Measurements from ENCODE around the gene THAP3.
"Not testable (repeated sequence)": the region's sequence is repeated elsewhere in the genome, so short reads cannot be mapped to it uniquely, and the experiment has no call there.

The THAP3 gene

DNA sequence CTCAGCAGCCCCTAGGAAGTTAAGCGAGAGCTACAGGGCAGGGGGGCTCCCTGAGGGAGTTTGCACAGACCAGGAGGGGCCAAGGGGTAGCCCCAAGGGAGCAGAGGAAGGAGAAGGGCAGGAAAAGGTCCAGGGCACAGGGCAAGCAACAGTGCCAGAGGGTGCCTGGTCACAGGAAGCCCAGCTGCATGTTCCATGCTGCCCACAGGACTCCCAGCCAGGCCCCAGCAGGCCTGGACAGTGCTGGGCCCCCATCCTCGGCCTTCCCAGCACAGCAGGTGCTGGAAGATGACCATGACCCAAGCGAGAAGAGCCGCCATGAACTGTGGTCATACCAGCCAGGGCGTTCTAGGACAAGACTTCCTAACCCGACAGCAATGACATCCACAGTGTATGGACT lies 33.0 kb upstream of the THAP3 start:
- no peak for DNase-seq

DNA sequence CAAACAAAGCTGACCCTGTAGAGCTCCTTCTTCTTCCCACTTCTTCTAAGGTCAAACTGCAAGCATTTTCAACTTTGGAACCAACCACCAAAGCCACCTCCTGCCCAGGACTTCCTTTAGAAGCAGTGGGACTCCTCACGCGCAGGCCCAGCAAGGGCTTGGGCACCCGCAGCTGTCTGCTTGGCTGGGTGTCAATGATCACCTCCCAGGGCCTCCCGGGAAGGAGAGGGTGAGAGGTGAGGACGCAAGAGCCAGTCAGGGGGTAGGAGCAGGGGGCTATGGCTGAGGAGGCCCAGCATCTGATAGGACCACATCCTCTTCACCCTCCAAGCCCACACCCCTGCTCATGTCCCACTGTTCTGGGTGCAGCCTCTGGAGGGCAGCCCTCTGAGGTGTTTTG lies 32.2 kb upstream of the THAP3 start:
- no peak for DNase-seq

DNA sequence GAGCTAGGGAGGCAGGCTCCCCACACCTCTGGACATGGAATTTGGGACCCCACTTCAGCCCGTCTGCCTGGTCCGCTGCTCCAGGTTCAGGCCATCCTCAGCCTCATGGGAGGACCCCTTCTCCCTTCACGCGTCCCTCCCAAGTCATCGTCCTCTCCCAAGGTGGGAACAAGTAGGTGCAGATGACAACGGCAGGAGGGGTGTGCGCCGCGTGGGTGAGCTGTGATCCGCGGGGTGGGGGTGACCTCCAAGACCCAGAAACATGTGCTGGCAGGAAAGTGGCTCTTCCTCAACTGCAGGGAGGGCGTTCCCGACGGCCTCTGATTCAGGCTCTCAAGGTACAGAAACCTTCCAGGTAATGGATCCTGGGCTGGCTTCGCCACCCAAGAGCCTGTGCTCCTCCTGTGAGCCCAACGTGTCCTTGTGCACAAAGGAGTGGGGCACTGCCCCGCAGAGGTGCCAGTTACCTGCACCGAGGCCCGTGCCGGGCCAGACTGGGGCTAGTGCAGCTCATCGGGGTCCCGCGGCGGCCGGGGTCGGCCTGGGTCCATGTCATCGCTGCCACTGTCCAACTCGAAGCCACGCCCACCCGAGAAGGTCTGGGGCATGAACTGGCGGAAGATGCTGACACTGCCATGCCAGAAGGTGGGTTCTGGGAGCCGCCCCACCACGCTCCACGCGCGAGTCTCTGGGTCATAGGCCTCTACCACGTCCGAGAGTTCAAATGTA lies 31.6 kb upstream of the THAP3 start:
- no peak for DNase-seq

DNA sequence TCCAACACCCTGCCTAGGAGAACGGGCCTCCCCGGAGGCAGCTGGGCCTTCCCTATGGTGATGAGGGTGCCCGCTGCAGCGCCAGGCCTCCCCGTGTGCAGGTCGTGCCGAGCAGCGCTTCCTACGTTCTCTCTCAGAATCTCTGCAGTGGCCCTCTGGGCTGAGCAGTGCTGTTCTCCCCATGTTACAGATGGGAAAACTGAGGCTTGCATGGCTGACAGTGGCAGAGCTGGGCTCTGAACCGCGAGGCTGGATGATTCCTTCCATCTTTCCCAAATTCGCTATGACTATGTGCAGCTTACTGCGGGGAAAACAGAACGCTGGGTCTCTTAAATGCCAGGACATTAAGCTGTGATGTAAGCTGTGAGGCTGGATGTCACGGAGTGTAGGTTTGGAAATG lies 30.9 kb upstream of the THAP3 start:
- no peak for DNase-seq

DNA sequence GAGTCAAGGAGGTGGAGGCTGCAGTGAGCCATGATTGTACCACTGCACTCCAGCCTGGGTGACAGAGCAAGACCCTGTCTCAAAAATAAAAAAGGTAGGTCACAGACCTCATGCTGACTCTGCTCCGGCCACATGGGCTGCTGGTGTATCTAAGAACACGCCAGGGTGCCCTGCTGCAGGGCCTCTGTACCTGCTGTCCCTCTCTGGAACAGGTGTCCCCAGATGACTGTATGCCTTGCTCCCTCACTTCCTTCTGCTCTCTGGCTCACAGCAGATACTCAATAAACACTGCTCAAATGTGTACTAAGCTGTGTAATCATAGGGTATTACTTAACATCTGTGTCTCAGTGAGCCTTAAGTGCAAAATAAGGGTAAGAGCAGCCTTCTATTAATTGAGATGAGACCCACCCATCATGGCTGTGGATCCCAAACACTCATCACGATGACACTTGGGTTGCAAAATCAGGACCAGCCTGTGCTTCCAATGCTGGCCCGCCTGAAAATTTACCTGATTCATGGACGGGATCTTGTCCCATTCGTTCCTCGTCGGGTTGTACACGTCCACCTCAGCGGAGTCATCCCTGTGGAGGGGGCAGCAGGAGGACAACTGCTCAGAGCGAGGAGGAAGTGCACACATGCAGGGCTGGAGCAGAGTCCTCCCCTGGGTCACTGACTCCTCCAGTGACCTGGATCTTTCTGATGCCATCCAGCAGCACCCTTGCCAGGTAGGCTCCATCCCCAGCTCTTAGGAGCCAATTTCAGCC lies 29.5 kb upstream of the THAP3 start:
- DNase-seq = no peak

DNA sequence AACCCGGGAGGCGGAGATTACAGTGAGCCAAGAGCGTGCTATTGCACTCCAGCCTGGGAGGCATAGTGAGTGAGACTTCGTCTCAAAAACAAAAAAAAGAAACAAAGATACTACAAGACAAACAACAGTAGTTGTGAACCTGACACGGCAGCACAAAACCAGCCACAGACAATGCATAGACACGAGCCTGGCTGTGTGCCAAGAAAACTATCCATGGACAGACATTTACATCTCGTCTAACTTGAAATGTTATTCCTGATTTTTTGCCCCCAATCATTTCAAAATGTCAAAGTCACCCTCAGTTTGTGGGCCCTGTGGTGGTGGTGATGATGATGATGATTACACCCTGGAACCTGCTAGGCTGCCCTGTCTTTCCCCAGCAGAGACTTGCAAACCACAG lies 28.3 kb upstream of the THAP3 start:
- DNase-seq = no peak

DNA sequence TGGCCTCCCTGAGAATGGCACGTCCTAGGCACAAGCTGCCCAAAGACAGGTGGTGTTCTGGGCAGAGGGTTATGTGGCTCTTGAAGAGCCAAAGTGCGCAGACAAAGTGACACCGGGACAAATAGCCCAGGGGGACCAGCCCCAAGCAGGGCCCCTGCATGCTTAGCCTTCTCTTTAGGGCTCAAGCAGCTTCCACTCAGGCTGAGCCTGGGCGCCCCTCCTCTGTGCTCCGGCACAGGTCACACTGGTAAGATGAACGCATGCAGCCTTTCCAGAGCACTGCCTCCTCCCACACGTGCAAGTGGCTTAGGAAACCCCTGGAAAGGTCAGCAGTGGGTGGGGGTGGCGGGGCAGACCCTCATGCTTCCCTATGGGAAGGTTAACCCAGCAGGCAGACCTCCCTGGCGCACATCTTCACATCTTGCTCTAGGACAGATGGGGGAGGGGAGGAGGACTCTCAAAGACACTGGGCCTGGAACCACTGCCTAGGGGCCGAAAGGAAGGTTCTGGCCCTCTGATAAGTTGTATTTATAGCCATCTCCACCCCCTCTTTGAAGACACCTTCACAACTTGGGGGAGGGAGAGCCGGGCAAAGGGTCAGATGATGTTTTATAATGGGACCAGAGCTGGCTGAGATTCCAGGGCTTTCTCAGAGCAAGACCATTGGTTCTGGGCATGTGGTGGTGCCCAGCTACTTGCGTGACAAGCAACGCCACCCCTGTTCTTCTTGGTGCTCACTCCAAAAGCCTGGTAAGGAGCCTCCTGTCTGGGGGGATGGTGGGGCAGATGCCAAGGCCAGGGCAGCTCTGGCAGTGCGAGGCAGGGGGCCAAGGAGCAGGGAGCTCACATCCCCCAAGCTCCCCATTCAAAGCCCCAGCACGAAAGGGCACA lies 27.5 kb upstream of the THAP3 start:
- no peak for DNase-seq

DNA sequence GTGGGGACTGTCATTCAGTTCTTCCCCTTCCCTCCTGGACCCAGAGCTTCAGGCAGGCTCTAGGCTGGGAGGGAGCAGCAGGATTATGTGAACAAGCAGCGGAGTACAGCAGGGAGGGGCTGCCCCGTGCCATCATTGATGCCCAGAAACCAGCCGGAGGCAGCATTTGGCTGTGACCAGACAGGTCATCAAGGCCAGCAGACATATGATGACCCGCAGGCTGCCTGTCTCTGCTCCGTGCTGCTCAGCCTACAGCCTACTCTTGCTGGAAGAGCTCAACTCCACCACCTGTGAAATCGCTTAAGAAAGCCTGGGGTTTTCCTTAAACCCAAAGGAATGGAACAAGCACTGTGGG lies 26.9 kb upstream of the THAP3 start:
- no peak for DNase-seq

DNA sequence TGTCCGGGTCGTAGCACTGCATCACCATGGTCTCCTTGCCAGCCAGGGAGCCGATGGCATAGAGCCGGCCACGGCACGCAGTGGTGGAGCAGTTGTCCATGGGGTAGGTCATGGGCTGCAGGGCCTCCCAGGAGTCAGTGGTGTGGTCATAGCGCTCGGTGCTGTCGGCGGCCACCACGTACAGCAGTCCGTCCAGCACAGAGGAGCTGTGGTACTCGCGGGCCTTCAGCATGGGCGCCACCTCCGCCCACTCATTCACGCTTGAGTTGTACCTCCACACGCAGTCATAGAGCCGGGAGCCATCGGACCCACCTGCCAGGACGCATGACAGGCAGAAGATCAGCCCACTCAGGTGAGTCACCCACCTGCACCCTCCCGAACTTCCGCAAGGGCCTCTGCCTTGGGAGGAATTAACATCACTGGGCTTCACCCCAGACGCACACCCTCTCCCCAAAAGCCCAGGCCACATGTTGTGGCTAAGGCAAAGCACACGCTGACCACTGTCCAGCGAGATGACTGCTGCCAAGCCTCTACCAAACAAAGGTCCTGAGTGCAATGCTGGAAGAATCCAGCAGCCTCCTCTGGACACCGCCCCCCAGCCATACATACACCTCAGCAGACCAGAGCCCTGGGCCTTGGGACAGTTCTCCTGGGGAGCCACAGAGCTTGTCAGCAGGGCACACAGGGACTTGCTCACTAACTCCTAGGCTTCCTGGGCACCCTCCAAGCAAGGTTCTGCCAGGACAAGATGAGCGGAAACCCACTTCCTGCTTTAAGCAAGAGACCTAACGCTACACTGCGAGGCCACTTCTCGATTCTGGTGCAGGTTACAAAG lies 25.3 kb upstream of the THAP3 start:
- no peak for DNase-seq

DNA sequence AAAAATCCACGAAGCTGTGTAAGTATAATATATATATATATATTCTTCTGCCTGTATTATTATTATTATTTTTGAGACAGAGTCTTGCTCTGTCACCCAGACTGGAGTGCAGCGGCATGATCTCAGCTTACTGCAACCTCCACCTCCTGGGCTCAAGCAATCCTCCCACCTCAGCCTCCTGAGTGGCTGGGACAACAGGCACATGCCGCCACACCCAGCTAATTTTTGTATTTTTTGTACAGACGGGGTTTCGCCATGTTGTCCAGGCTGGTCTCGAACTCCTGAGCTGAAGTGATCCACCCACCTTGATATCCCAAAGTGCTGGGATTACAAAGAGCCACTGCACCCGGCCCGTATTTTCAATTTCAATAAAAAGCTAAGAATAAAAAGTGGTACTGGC lies 24.7 kb upstream of the THAP3 start:
- DNase-seq = not testable (repeated sequence)

DNA sequence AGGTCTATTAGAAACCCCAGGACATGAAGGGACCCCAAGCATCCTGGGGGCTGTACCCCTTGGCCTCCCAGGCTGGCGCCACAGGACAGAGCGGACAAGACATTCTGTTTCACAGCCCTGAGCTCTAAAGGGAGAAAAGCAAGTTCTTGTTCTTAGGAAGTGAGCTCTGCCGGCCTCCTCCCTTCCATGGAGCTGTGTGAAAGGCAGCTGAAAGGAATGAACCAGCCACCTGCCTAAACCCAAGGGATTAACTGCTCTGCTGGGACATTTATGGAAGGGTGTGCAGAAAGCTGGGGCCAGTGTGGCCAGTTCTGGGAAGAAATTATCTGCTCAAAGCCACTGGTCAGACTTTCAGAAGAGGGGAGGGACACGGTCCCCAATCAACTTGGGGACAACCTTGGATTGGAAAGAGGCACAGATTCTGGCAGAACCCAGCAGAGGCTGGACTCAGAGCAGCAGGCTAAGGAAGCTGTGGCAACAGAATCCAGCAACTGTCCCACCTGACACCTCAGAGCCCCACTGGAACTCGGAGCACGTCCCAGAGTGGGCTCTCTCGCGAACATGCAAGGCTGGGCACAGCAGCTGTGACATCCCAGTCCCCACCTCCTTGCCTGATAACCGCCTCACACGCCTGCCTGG lies 24.1 kb upstream of the THAP3 start:
- no peak for DNase-seq

DNA sequence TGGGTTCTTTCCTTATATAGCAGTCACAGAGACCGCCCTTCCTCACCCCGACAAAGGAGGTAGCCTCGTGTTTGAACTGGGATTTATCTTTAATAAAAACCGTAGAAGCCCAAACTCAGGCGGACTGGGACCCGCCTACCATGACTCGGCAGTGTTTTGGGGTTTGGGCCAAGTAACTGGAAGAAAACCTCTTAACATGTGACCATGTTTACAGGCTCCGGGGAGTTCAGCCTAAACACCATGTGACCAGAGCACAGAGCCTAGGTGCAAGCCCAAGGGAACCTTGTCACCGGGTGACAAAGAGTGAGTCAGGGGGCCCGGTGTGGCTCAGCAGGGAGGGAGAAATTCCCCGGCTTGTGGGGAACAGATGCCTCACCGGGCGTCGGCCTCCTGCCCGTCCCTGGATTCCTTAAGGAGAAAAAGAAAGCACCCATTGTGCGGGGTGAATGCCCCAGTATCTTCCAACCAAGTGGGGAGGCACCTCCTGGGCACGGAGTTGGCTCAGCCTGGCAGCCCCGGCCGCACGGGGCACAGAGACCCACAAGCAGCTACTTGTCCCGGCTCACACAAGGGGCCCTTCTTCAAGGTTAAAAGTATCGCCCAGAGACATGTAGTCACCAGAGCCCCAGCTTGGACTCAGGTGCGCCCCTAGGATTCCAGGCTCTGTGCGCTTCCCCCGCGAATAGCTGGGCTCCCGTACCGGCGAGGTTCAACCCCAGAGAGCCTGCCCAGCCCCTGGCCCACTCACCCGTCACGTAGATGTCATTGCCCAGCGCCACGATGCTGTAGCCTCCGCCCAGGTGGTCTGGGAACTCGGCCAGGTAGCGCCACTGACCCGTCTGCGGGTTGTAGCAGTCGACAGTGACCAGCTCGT lies 23.4 kb upstream of the THAP3 start:
- peak; percentile 71 for DNase-seq

DNA sequence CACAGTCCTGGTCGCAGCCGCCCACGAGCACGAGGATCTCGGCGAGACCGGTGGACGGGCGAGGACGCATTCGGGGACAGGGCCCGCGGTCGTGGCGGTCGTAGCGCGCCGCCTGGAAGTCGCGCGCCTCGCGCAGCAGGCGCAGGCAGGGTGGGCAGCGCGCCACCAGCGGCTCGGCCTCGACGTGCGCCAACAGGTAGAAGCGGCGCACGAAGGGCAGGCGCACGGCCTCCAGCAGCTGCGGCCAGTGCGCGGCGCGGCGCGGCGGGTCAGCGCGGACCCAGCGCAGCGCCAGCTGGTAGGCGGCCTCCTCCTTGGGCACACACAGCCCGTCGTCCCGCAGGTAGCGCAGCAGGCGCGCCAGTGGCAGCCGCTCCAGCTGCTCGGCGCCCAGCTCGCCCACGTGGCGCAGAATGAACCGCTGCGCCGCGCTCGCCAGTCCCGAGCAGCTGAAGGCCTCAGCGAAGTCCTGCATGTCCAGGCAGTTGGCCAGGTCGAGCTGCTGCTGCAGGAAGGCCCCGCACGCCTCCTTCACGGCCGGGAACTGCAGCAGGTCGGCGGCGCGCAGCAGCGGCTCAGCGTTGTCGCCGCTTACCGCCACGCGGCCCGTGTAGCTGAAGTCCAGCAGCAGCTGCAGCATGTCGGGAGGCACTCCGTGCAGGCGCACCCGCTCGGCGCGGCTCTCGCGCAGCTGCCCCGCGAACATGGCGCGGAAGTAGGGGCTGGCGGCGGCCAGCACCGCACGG lies 22.6 kb upstream of the THAP3 start:
- peak; percentile 69 for DNase-seq

DNA sequence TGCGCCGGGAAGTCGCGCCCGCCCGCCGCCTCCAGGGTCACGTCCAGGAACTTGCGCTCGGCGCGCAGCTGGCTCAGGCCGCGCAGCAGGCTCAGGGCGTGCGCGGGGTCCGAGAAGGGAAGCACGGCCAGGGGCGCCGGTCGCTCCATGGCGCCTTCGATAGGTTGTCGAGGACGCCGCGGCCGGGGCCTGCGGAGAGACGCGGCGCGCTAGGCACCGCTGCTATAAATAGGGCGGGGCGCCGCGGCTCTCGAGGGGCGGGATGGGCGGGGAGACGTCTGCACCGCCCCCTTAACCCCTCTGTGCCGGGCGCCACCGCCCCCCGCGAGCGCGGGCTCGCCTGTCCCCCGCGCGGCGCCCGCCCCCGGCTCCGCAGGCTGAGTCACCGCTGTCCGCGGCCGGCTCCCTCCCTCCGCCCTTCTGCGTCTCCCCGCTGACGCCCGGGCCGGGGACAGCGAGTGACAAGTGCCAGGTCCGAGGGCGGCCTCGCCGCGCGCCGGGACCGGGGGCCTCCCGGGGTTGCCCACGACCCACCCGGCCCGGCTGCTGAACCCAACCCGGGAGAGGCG lies 21.9 kb upstream of the THAP3 start, which contains the start of gene KLHL21:
KLHL21 (minus strand) TSS at position 201 of the 569 bp plus-strand sequence; CDS start at position 149, 52 bp downstream.
- peak; percentile 91 for DNase-seq

DNA sequence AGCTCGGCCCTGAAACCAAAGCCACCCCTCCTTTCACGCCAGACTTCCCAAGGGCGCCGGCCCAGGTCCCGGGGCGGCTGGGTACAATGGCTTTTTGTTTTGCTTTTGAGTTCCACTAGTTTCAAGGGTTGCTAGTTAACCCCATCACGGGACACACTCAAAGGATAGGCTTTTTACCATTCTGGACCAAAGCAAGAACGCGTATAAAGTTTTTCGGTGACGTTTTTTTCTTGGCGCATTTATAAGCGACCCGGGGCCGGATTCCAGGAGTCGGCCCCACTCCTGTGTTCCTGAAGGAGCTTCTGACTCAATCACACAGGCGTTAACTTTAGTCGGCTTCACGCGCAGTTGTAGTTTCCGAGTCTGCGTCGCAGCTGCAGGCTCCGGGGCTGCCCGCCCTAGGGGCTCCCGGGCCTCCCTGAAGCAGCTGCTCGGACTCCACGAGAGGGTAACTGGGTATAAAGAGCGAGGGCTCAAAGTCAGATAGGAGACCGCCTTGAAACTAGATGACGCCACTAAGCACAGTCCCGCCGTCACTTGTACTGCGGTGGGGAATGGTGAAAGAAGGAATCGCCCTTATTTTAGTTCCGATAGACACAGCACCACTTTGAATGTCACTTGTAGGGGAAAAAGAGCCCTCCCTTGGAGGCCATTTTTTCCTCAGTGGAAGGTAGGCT lies 21.3 kb upstream of the THAP3 start:
- DNase-seq = peak; percentile 89

DNA sequence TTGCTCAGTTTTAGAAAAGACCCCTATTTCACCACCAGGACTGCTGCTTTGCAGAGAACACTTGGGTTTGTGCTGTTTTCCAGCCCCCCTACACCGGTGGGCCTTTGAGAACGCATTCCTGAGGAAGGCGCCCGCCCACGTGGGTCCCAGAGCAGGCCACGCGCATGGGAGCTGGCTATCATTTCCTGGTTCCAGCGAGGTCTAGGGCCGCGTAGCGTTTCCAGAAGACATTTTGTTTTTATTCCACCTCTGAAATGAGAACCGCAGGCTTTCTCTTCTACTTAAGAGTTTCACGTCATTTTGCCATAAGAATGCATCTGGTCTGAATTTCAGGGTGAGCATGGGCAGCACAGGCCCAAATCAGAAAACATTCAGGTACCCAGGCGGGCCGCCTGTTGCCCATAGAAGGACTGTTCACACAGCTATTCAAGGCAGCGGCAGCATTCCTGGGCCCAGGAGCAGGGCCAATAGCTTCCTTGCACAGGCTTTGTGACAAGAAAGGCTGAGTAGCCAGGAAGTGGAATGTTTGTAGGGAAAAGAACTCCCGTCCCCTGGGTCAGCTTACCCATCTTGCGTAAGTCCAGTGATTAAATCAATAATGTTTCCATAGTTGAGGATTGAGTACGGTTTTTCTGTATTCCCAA lies 20.6 kb upstream of the THAP3 start:
- DNase-seq = peak; percentile 83

DNA sequence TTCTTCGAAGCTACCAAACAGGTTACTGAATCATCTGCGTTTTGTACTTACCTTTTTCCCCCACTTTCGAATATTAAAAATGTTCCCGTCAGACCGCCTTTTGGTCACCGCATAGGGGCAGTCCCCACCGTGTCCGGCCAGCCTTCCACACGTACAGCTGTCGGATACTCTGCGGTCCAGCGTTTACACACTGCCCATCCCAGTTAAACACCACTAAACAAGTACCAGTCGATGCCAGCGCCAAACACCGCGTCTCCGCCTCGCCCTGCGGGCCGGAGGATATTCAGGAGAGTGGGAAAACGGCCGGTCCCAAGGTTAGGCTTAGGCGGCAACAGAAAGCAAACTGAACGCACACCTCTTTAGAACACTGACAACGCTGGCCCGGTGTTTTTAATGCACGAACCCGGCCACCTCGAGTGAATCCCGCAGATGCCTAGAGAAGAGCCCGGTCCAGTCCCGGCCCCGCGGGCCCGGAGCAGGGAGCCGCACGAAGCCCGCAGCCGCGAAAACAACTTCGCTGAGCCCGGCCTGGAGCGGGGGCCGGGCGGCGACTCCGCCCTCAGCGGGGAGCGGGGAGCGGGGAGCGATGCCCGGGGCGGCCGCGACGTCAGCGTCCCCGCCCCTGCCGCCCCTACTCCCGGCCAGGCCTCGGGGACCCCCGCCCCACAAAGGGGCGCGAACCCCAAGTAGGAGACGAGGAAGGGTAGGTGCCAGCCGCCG lies 11.9 kb upstream of the THAP3 start:
- DNase-seq = no peak
